ENCODE data around the gene DSP. TPM values are rescaled to one million over a fixed set of nuclear protein-coding genes. Genes with fewer than 3 reads are reported as not detected.

The DSP gene
- total RNA-seq, 2 experiments from 2014 or later: 0.16 TPM

- Mint-ChIP-seq H3K4me3 (peak overlapping the region; percentile 91), H3K27ac (peak overlapping the region; percentile 87), H3K27me3 (no peaks in the 10 kb centered on the region), H3K36me3 (peaks cover 19% of the 10 kb centered on the region), H3K9me3 (no peaks in the 10 kb centered on the region), H3K4me1 (peaks cover 28% of the 10 kb centered on the region)
- DNase-seq: no peak
Observed at GRCh38 chr6:7589221-7589620, 47.8 kb downstream of the DSP start.

- peaks cover 28% of the 10 kb centered on the region for H3K4me1 Mint-ChIP-seq
- H3K4me3 Mint-ChIP-seq: peak within 1 kb of the TSS; percentile 91
- peak within 1 kb of the TSS; percentile 87 for H3K27ac Mint-ChIP-seq
- H3K36me3 Mint-ChIP-seq: peaks cover 19% of the 10 kb centered on the region
- peak; percentile 92 for DNase-seq
- H3K9me3 Mint-ChIP-seq: no peaks in the 10 kb centered on the region
- H3K27me3 Mint-ChIP-seq: no peaks in the 10 kb centered on the region
Observed at GRCh38 chr6:7589949-7590917, 48.8 kb downstream of the DSP start, which contains the start of gene SNRNP48. Gene SNRNP48, plus strand, starts transcription at chr6:7590198. Its CDS starts 60 bp downstream, at chr6:7590258.

GRCh38 chr6:7590918-7591302, 49.4 kb downstream of the DSP start:
- DNase-seq: no peak
- Mint-ChIP-seq H3K9me3 (no peaks in the 10 kb centered on the region), H3K4me3 (peak overlapping the region; percentile 91), H3K27me3 (no peaks in the 10 kb centered on the region), H3K27ac (peak overlapping the region; percentile 87), H3K36me3 (peaks cover 19% of the 10 kb centered on the region), H3K4me1 (peaks cover 28% of the 10 kb centered on the region)

- Mint-ChIP-seq H3K4me3 (peak overlapping the region; percentile 49), H3K4me1 (peaks cover 28% of the 10 kb centered on the region), H3K27me3 (no peaks in the 10 kb centered on the region), H3K36me3 (peaks cover 22% of the 10 kb centered on the region), H3K9me3 (no peaks in the 10 kb centered on the region), H3K27ac (no peak overlapping the region)
- no peak for DNase-seq
Observed at GRCh38 chr6:7591770-7592169, 50.3 kb downstream of the DSP start.

- peaks cover 27% of the 10 kb centered on the region for H3K4me1 Mint-ChIP-seq
- no peaks in the 10 kb centered on the region for H3K9me3 Mint-ChIP-seq
- peaks cover 22% of the 10 kb centered on the region for H3K36me3 Mint-ChIP-seq
- DNase-seq: no peak
- H3K4me3 Mint-ChIP-seq: no peak overlapping the region
- no peak overlapping the region for H3K27ac Mint-ChIP-seq
- no peaks in the 10 kb centered on the region for H3K27me3 Mint-ChIP-seq
Observed at GRCh38 chr6:7593229-7593628, 51.8 kb downstream of the DSP start.

- Mint-ChIP-seq H3K27me3 (no peaks in the 10 kb centered on the region), H3K36me3 (peaks cover 25% of the 10 kb centered on the region), H3K27ac (no peak overlapping the region), H3K4me3 (no peak overlapping the region), H3K4me1 (peaks cover 21% of the 10 kb centered on the region), H3K9me3 (no peaks in the 10 kb centered on the region)
- DNase-seq: no peak
Observed at GRCh38 chr6:7594579-7595125, 53.2 kb downstream of the DSP start.

- no peak overlapping the region for H3K4me3 Mint-ChIP-seq
- no peaks in the 10 kb centered on the region for H3K27me3 Mint-ChIP-seq
- peaks cover 26% of the 10 kb centered on the region for H3K36me3 Mint-ChIP-seq
- H3K9me3 Mint-ChIP-seq: no peaks in the 10 kb centered on the region
- H3K4me1 Mint-ChIP-seq: peaks cover 18% of the 10 kb centered on the region
- no peak for DNase-seq
- peak overlapping the region; percentile 68 for H3K27ac Mint-ChIP-seq
Observed at GRCh38 chr6:7604003-7604402, 62.5 kb downstream of the DSP start.

- peaks cover 26% of the 10 kb centered on the region for H3K36me3 Mint-ChIP-seq
- peaks cover 18% of the 10 kb centered on the region for H3K4me1 Mint-ChIP-seq
- no peaks in the 10 kb centered on the region for H3K9me3 Mint-ChIP-seq
- DNase-seq: no peak
- no peaks in the 10 kb centered on the region for H3K27me3 Mint-ChIP-seq
- no peak overlapping the region for H3K4me3 Mint-ChIP-seq
- peak overlapping the region; percentile 68 for H3K27ac Mint-ChIP-seq
Observed at GRCh38 chr6:7604506-7604905, 63.0 kb downstream of the DSP start.

GRCh38 chr6:7615611-7616383, 74.3 kb downstream of the DSP start:
- no peaks in the 10 kb centered on the region for H3K9me3 Mint-ChIP-seq
- no peaks in the 10 kb centered on the region for H3K27me3 Mint-ChIP-seq
- peaks cover 18% of the 10 kb centered on the region for H3K4me1 Mint-ChIP-seq
- H3K27ac Mint-ChIP-seq: no peak overlapping the region
- no peak overlapping the region for H3K4me3 Mint-ChIP-seq
- H3K36me3 Mint-ChIP-seq: peaks cover 4% of the 10 kb centered on the region
- no peak for DNase-seq

GRCh38 chr6:7617801-7618764, 76.6 kb downstream of the DSP start:
- no peak for DNase-seq
- Mint-ChIP-seq H3K9me3 (no peaks in the 10 kb centered on the region), H3K36me3 (no peaks in the 10 kb centered on the region), H3K27ac (no peak overlapping the region), H3K27me3 (no peaks in the 10 kb centered on the region), H3K4me1 (peaks cover 18% of the 10 kb centered on the region), H3K4me3 (no peak overlapping the region)

GRCh38 chr6:7621761-7622160, 80.3 kb downstream of the DSP start:
- Mint-ChIP-seq H3K27me3 (peaks cover 3% of the 10 kb centered on the region), H3K9me3 (no peaks in the 10 kb centered on the region), H3K36me3 (no peaks in the 10 kb centered on the region), H3K27ac (no peak overlapping the region), H3K4me3 (no peak overlapping the region), H3K4me1 (peaks cover 9% of the 10 kb centered on the region)
- DNase-seq: no peak

GRCh38 chr6:7624796-7625710, 83.6 kb downstream of the DSP start:
- Mint-ChIP-seq H3K36me3 (no peaks in the 10 kb centered on the region), H3K4me1 (no peaks in the 10 kb centered on the region), H3K4me3 (no peak overlapping the region), H3K27ac (no peak overlapping the region), H3K9me3 (no peaks in the 10 kb centered on the region), H3K27me3 (peaks cover 8% of the 10 kb centered on the region)
- DNase-seq: no peak

- peaks cover 8% of the 10 kb centered on the region for H3K27me3 Mint-ChIP-seq
- no peaks in the 10 kb centered on the region for H3K4me1 Mint-ChIP-seq
- no peak overlapping the region for H3K4me3 Mint-ChIP-seq
- H3K27ac Mint-ChIP-seq: no peak overlapping the region
- no peaks in the 10 kb centered on the region for H3K36me3 Mint-ChIP-seq
- H3K9me3 Mint-ChIP-seq: no peaks in the 10 kb centered on the region
- DNase-seq: no peak
Observed at GRCh38 chr6:7628479-7628878, 87.0 kb downstream of the DSP start.

Data from activated naive CD8-positive, alpha-beta T cell treated with anti-CD3 and anti-CD28 coated beads for 36 hours (primary cell).